Kasumi-1 (cell line): ENCODE measurements around the gene HDAC10.

Experiments used
- DNase-seq, 2 experiments: peaks; one replicate each; lab custom pipeline; 2025; lab: John Stamatoyannopoulos, UW

HDAC10 gene

GRCh38 chr22:50269970-50270665 lies 19.1 kb upstream of the HDAC10 start, which contains the start of gene MAPK11:
Gene MAPK11, minus strand, starts transcription at chr22:50270380. Its CDS starts 88 bp downstream, at chr22:50270292.
- peak in 1 of 2 experiments; percentile 42 for DNase-seq

GRCh38 chr22:50269573-50269969 lies 18.5 kb upstream of the HDAC10 start:
- peak in 1 of 2 experiments; percentile 7 for DNase-seq

GRCh38 chr22:50268655-50269113 lies 17.6 kb upstream of the HDAC10 start:
- no peak for DNase-seq

GRCh38 chr22:50267591-50268390 lies 16.7 kb upstream of the HDAC10 start:
- no peak for DNase-seq

- DNase-seq = no peak
Measured at GRCh38 chr22:50266994-50267393, 15.9 kb upstream of the HDAC10 start.

- no peak for DNase-seq
Measured at GRCh38 chr22:50264946-50265669, 14.0 kb upstream of the HDAC10 start.

- no peak for DNase-seq
Measured at GRCh38 chr22:50264104-50264745, 13.2 kb upstream of the HDAC10 start.

- DNase-seq = no peak
Measured at GRCh38 chr22:50262973-50263617, 12.0 kb upstream of the HDAC10 start.

GRCh38 chr22:50262460-50262911 lies 11.4 kb upstream of the HDAC10 start:
- no peak for DNase-seq

- peak; percentile 20 to 22 for DNase-seq
Measured at GRCh38 chr22:50261615-50262459, 10.8 kb upstream of the HDAC10 start, which contains the start of gene MAPK12. Gene MAPK12, minus strand, starts transcription at chr22:50261683. Its CDS starts 174 bp downstream, at chr22:50261509.

GRCh38 chr22:50260801-50261614 lies 9.9 kb upstream of the HDAC10 start:
- peak; percentile 29 to 40 for DNase-seq

- no peak for DNase-seq
Measured at GRCh38 chr22:50260434-50260800, 9.4 kb upstream of the HDAC10 start.

- no peak for DNase-seq
Measured at GRCh38 chr22:50259302-50259701, 8.2 kb upstream of the HDAC10 start.

- no peak for DNase-seq
Measured at GRCh38 chr22:50258361-50259292, 7.6 kb upstream of the HDAC10 start.

- DNase-seq = no peak
Measured at GRCh38 chr22:50257451-50258360, 6.6 kb upstream of the HDAC10 start.

- no peak for DNase-seq
Measured at GRCh38 chr22:50257041-50257440, 6.0 kb upstream of the HDAC10 start.

- DNase-seq = no peak
Measured at GRCh38 chr22:50256258-50256862, 5.3 kb upstream of the HDAC10 start.
